GM12875 (cell line): Measurements from ENCODE around the gene BSPH1.

ENCODE experiments used
- H3K4me3 ChIP-seq: one replicate; pipeline ENCODE4 v1.5.1; 2011; ENCODE audit warnings: low read depth, low read length, control low read depth
- CTCF ChIP-seq: IDR thresholded peaks from 2 replicates; pipeline ENCODE4 v1.5.1; 2011; ENCODE audit warnings: low read depth, mild to moderate bottlenecking, control low read depth, inconsistent platforms, low read length, moderate library complexity, borderline replicate concordance; ENCODE audit not compliant: insufficient read depth

The BSPH1 gene

DNA sequence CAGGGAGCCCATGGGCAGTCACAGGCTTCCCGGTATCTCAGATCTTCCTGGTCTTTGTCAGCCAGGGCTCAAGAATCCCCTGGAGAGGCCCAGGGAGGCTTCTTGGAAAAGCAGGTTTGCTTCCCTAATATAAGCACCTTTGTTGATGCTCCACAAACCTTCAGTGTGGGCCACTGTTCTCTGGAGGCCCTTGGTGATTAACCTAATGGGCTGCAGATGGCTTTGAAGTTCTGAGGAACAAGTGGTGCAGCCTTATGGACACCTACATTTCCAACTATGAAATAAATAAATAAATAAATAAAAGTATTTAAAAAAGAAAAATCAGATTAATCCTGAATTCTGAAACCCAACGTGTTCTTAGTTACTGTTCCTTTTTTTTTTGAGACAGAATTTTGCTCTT is at the start of gene BSPH1:
Gene BSPH1, minus strand, starts transcription at position 101 of the 400 bp plus-strand sequence. Its CDS starts 89 bp downstream, at position 12.
- no peak within 1 kb of the TSS for H3K4me3 ChIP-seq
- TF ChIP-seq CTCF: no peak

- no peak overlapping the region for H3K4me3 ChIP-seq
- no peak for TF ChIP-seq CTCF
These were observed 44.8 kb upstream of the BSPH1 start for GRCh38 chr19:48036765-48037164.

DNA sequence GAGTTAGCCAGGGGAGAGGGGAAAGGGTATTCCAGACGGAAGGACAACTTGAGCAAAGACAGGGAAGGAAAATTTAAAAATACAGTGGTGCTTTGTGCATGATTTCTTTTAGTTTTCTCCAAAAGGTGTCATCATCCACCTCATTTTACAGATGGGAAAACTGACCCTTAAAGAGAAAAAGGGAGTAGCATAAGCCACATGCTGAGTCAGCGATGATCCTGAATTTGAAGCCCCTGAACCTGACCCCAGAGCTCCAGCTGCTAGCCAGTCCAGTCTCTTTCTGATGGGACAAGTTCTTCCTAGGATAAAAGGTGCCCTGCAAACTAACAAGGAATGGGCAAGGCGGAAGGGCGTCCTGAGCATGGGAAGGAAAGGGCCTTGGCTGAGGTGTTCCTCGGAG is 41.6 kb upstream of the BSPH1 start:
- TF ChIP-seq CTCF: no peak
- no peak overlapping the region for H3K4me3 ChIP-seq

DNA sequence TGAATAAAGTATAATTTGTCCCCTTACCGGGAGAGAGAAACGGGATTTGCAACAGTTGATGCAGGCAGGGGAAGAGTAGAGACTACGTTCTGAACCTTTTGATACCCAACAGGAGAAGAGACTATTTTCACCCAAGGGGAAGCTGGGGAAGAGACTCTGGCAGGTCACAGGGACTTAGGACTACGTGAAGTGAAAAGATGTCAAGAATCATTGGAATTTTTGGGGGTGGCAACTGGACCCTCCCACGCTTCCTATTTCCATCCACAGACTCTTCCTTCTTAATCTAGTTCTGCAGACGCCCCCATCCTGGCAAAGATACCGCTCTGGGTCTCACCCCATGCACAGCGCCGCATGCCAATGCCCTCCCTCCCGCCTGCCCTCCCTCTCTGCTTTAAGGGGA is 38.1 kb upstream of the BSPH1 start:
- H3K4me3 ChIP-seq: no peak overlapping the region
- no peak for TF ChIP-seq CTCF

DNA sequence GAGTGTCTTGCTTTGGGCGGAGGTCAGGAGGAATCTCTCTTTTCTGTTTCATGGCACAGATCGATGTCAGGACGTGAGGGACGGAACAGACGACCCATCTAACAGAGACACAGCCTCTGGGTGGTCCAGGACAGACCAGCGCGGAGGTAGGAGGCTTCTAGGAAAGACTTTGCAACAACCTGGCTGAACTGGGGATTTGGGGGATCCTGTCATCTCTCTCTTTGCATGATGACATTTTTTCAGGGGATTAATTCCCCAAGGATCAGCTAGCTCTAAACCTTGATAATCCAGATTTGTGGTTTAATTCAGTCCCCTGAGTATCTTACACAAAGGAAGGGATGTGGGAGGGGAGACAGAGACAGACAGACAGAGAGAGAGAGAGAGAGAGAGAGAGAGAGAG is 37.5 kb upstream of the BSPH1 start:
- H3K4me3 ChIP-seq: no peak overlapping the region
- TF ChIP-seq CTCF: no peak

DNA sequence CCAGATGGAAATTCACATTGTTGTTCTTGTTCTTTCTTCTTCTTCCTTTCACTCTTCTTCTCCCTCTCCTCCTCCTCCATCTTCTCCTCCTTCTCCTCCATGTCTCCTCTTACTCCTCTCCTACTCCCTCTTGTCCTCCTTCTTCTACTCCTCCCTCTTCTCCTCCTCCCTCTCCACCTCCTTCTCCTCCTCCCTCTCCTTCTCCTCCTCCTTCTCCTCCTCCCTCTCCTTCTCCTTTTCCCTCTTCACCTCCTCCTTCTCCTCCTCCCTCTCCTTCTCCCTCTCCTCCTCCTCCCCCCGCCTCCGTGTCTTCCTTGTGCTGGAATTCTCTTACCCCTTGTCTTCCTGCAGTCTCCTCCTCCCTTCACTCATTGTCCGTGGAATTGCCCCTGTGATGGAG is 33.5 kb upstream of the BSPH1 start:
- no peak for TF ChIP-seq CTCF

GRCh38 chr19:48023518-48023917 is 31.5 kb upstream of the BSPH1 start:
- H3K4me3 ChIP-seq: no peak overlapping the region
- no peak for TF ChIP-seq CTCF

More for the DNA sequence above, 33.5 kb upstream of the BSPH1 start:
- no peak overlapping the region for H3K4me3 ChIP-seq
